ENCODE measurements around the gene DISC1.
"Not testable (repeated sequence)": the region's sequence is repeated elsewhere in the genome, so short reads cannot be mapped to it uniquely, and the experiment has no call there.

Gene DISC1

GRCh38 chr1:231781892-231782291 lies 155.3 kb downstream of the DISC1 start:
- no peak for DNase-seq

DNA sequence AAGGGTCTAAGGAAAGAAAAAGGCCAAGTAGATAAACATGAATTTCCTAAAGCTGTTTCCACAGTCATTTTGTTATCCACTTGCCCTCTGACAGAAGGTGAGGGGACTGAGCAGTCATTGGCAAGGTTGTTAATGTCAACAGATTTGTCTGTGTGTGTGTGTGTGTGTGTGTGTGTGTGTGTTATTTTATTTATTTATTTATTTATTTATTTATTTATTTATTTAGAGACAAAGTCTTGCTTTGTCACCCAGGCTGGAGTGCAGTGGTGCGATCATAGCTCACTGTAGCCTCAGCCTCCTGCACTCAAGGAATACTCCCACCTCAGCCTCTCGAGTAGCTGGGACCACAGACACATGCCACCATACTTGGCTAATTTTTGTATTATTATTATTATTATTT lies 158.5 kb downstream of the DISC1 start:
- DNase-seq, result not testable (repeated sequence)

DNA sequence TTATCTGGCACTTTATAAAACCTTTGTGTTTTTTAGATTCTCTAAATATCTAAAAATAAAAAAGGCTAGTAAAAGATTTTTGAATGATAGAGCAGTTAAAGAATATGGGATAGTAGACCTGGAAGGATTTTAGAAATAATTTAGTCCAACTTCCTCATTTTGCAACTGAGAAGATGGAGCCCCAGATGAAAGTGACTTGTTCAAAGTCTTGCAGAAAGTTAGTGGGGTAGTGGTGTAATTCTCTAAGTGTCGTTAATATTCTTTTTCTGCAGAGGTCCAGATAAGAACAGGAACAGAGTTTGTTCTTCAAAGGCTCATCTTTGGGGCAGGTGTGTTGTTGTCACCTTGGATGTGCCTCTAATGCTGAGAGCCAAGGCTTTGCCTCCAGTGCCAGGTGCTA lies 159.5 kb downstream of the DISC1 start:
- no peak for DNase-seq

DNA sequence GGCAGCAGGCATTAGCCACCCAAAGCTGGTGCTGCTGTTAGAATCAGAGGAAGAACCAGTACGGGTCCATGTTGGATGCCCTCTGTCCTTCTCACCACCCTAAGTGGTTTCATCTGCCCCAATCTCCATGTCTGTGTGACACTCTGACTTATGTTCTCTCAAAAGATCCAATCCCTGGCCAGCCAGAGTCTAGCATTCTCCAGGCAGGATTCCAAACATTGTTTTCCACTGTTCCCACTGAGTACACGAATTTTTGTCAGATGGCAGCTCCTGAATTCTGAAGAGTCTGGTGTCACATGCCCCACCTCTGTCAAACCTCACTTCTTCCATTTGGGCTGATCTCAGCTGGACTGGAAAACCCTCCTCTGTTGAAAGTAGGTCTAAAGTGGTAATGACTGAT lies 166.0 kb downstream of the DISC1 start:
- DNase-seq, result no peak

DNA sequence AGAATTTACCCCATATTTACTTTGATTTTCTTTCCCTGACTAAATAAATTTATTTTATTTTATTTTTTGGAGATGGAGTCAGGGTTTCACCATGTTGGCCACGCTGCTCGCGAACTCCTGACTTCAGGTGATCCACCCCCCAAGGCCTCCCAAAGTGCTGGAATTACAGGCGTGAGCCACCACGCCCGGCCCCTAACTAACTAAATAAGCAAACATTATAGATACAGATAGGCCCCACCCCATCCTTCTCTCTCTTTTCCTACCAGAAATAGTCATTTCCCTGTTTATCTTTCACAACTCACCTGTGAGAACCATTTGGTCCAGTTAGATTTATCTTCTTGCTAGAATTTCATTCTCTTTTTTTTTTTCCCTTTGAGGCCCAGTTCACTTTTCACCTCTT lies 167.3 kb downstream of the DISC1 start:
- DNase-seq, result no peak

GRCh38 chr1:231796141-231796540 lies 169.6 kb downstream of the DISC1 start:
- DNase-seq, result no peak

DNA sequence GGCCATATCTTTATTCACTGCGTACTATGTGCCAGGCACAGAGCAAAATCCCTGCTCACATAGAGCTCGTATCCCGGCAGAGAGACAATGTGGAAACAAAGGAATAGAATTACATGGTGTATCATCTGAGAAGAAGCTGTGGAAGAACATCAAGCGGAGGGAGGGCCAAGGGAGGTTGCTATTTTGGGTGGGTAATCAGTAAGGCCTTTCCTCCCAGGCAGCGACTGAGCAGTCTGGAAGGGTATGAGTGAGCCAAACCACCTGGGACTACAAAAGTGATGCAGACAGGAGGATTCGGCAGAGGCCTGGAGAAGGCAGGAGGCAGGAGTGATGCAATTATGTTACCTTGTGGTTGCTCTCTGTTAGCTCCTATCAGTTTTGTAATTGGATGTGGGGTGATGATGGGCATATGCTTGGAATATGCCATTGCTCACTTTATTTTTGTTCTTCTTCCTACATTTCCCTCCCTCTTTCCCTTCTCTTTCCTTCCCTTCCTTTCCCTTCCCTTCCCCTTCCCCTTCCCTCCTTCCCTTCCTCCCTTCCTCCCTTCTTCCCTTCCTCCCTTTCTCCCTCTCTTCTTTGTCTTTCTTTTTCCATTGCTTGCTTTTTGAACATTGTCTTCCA lies 172.9 kb downstream of the DISC1 start:
- no peak for DNase-seq

DNA sequence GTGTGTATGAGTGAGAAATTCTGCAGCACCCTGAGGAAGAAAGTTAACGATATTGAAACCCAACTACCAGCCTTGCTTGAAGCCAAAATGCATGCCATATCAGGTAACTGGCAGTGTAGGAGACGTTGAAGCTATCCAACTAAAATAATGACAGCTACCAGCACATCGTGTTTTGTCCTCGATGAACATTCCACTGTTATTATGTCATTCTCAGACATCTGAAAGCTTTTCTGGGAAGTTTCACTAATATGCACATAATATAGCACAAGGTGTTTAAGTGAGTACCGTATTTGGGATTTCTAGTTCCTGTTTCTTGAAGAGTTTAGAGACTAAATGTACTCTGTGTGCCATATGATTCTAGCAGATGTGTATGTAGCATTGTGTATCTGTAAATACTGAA lies 173.5 kb downstream of the DISC1 start:
- DNase-seq, result no peak

- no peak for DNase-seq
Observed at GRCh38 chr1:231801042-231801585, 174.5 kb downstream of the DISC1 start.

GRCh38 chr1:231803353-231803752 lies 176.8 kb downstream of the DISC1 start:
- DNase-seq, result no peak

DNA sequence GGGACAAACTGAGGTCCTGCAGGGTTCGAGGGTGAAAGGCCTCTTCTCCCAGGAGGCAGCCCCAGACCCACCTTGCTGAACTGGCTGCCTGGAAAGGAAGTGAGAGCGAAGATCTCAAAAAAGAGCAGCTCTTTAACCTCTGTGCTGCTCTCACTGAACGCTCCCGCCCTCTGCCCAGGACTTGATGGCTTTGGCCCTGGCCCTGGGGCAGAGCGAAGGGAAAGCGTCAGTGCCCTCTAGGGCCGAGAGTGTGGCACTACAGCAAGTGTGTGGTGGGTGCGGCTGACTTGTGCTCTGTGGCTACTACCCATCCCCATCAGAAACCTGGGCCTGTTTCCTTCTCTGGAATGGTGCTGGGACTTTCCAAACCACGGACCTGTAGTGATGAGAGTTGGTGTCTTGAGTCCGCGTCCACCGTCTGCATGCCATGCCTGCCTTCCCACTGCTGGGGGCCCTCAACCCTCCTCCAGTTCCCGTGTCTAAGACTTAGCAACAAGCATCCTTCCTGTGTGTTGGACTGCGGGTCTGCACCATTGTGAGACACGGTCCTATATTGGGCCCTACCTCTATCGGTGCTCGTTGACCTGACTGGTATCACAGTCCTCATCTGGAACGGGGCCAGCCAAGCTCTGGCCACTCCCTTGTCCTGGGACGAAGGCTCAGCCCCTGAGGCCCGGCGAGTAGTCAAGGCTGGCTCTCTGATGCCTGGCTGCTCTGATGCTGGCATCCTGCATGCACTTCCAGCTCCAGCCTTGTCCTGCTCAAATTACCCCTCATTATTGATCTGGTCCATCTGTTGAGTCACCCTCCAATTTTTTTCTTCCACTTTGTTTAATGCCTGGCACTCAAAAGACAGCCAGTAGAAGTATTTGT lies 180.3 kb downstream of the DISC1 start:
- peak; percentile 1 for DNase-seq

DNA sequence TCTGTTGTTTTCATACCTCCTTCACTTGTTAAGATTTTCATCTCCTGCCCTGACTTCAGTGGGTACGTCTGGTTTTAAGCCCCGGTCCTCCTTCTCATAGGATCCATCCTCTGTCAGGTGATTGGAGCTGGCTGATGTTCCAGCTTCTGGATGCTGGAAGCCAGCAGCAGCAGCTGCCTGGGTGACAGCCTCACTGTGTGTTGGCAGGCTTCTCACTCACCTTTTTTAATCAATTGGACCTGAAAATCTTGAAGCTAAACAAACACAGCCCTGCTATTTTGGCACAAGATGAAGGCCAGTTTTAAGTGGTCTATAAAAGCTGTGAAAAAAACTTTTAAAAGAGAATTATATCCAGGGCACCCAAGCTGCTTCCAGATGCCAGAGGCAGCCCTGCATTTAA lies 181.0 kb downstream of the DISC1 start:
- no peak for DNase-seq

GRCh38 chr1:231808116-231808515 lies 181.5 kb downstream of the DISC1 start:
- no peak for DNase-seq

DNA sequence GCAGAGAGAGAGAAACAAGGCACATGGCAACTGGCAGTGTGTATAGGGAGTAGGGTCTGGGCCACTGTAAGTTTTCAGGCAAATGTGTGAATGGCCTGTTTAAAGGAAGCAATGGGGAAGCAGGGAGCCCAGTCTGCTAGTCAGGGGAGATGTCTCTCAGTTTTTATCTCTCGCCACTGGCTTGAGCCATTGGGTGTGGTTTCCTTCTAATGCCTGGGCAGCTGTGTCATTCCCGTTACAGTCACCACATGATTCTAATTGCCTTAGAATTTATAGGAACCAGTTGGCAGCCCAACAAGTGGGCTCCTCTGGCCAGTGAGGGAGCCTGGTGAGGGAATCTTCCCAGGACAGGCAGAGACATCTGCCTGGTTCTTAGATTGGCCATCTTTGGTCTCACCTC lies 182.4 kb downstream of the DISC1 start:
- no peak for DNase-seq

- DNase-seq, result no peak
Observed at GRCh38 chr1:231810415-231810814, 183.8 kb downstream of the DISC1 start.

DNA sequence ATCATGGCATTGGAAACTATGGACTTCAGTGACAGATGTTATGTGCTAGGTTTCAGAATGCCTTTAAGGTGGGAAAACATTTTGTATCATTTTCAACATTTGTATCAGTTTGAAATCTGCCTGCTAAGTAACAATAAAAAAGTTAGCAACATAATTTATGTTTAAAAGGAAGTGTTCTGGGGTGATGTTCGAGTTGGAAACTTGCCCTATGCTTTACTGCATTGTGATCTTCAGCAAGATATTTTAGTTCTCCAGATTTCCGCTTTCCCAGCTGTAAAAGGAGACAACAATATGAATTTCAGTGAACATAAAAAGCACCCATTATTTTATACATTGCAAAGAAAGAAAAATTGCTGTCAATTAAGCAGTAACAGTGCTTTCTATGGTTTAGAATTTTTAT lies 187.4 kb downstream of the DISC1 start:
- no peak for DNase-seq

GRCh38 chr1:231814521-231814920 lies 187.9 kb downstream of the DISC1 start:
- DNase-seq, result no peak

DNA sequence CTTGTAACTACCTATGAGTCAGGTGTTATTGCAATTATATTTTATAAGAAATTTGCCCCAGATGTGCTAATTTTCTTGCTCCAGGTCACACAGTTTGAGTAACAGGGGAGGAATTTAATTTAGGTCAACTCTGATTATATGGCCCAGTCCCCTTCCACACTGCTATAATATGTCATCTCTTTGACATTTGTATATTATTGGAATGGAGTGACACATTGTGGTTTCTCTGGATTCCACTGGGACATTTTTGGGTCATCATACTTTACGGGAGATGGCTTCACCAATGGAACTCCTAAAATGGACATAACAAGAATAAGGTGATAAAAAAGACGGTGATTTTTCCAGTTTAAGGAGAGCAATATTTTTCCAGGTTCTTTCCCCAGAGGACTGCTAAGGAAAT lies 191.2 kb downstream of the DISC1 start:
- no peak for DNase-seq

GRCh38 chr1:231818337-231818736 lies 191.7 kb downstream of the DISC1 start:
- no peak for DNase-seq

DNA sequence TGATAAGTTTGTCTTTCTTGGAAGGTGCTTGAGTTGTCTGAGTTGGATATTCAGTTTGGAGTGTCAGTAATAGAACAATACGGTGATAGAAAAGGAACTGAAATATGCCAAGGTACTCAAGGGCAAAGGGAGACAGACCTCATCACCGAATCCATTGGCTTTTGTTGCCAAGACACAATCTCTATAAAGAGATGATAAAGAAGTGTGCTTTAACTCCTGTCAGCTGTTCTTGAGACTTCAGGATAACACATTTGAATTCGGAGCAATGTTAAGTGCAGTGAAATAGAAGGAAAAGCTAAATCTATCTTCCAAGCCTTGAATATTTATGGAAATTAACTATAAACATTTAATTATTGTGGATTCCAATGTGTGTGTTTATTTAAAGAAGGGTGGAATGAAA lies 194.7 kb downstream of the DISC1 start:
- DNase-seq, result no peak

- DNase-seq, result no peak
Observed at GRCh38 chr1:231822041-231822440, 195.5 kb downstream of the DISC1 start.

DNA sequence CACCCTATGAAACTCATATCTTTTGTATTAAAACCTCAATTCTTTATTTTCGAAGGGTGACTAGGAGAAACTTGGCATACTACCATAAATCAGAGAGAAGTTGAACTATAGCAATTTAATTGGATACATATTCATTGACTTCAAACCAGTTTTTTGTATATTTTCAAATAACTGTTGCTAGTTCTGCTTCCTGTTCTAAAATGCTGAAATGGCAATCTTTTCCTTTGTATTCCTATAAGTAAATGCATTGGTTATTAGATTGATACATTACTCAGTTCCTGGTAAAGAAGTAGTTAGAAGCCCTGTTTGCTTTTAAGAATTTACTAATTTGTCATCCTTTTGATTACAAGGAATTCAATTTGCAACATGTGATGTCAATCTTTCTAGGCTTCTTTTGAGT lies 200.0 kb downstream of the DISC1 start:
- no peak for DNase-seq

DNA sequence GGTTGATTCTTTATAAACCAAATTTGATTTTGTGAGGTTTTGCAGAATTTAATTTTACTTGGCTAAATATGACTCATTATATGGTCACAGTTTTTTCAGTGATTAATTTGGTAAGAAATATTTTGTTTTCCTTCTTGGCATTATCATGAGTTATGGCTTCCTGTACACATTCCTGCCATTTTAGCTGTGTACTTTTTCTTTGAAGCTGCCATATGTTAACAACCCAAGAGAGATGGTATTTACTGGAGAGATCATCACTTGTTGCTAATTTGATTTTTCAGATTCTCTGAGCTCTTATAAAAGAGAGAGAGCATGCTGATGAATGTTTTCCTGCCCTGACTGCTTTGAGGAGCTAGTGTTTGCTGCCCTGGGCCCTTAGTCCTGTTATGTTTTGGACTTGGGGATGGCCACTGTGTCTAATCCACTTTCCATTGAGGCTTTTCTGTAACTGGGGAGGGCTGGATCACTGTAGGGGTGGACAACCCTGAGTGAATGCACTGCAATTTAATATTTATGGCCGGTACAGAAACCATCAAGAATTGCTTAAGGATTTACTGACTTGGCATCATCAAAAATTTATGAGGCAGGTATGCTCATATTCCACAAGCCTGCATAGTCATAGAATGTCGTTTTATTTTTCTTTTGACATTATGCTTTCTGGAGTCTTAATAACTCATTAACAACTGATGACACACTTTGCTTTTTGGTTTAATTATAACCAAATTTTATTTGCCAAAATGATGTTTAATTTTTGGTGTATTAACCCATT lies 200.9 kb downstream of the DISC1 start:
- no peak for DNase-seq

All from NCI-H2029 treated with DMSO at 0.1 percent for 48 hours (cell line).